ENCODE data around the gene SOBP. TPM values are rescaled to one million over a fixed set of nuclear protein-coding genes. Genes with fewer than 3 reads are reported as not detected.

Gene SOBP
- total RNA-seq, 2 donors from 2014 or later, result 1.5 to 1.9 TPM

- H3K36me3 ChIP-seq (ENCODE audit: control insufficient read depth, insufficient read depth, low read length), result no peaks in the 10 kb centered on the region
- Mint-ChIP-seq H3K4me1 (peaks cover 13% of the 10 kb centered on the region), H3K36me3 (ENCODE audit: low read depth) (no peaks in the 10 kb centered on the region), H3K9me3 (no peaks in the 10 kb centered on the region), H3K27ac (no peak overlapping the region), H3K4me3 (no peak overlapping the region), H3K27me3 (ENCODE audit: insufficient read depth) (no peaks in the 10 kb centered on the region)
- DNase-seq, result no peak
- no peak overlapping the region for H3K9ac ChIP-seq (ENCODE audit: extremely low read depth, low read length, poor library complexity, severe bottlenecking)
- no peaks in the 10 kb centered on the region for H3K4me1 ChIP-seq (ENCODE audit: control insufficient read depth, insufficient read depth, low read length)
- H3K27ac ChIP-seq (ENCODE audit: low read depth, low read length), result no peak overlapping the region
- no peak overlapping the region for H3K4me3 ChIP-seq (ENCODE audit: low read length)
- 89 to 91% methylated on average over 2 to 6 of the region's 6 CpGs for WGBS, 2 experiments (ENCODE audit: insufficient coverage in 1 of 2, insufficient read length in 1 of 2)
- no peaks in the 10 kb centered on the region for H3K27me3 ChIP-seq (ENCODE audit: control insufficient read depth, insufficient read depth, low read length, poor library complexity, severe bottlenecking)
- TF ChIP-seq CTCF (conservative IDR thresholded peaks at IDR 0.05), result no peak
- H3K9me3 ChIP-seq (ENCODE audit: control insufficient read depth, low read length), result no peaks in the 10 kb centered on the region
Measured at GRCh38 chr6:107532706-107533105, 42.8 kb downstream of the SOBP start.

GRCh38 chr6:107533415-107534059, 43.6 kb downstream of the SOBP start:
- TF ChIP-seq CTCF (conservative IDR thresholded peaks at IDR 0.05), result no peak
- no peaks in the 10 kb centered on the region for H3K9me3 Mint-ChIP-seq
- H3K27me3 Mint-ChIP-seq (ENCODE audit: insufficient read depth), result no peaks in the 10 kb centered on the region
- Histone ChIP-seq H3K27ac (ENCODE audit: low read depth, low read length) (no peak overlapping the region), H3K9me3 (ENCODE audit: control insufficient read depth, low read length) (no peaks in the 10 kb centered on the region), H3K27me3 (ENCODE audit: control insufficient read depth, insufficient read depth, low read length, poor library complexity, severe bottlenecking) (no peaks in the 10 kb centered on the region), H3K4me1 (ENCODE audit: control insufficient read depth, insufficient read depth, low read length) (no peaks in the 10 kb centered on the region), H3K9ac (ENCODE audit: extremely low read depth, low read length, poor library complexity, severe bottlenecking) (no peak overlapping the region), H3K36me3 (ENCODE audit: control insufficient read depth, insufficient read depth, low read length) (no peaks in the 10 kb centered on the region), H3K4me3 (ENCODE audit: low read length) (no peak overlapping the region)
- H3K4me3 Mint-ChIP-seq, result no peak overlapping the region
- WGBS, 2 experiments (ENCODE audit: insufficient coverage in 1 of 2, insufficient read length in 1 of 2), result 84 to 90% methylated on average over 5 to 11 of the region's 11 CpGs
- no peaks in the 10 kb centered on the region for H3K36me3 Mint-ChIP-seq (ENCODE audit: low read depth)
- DNase-seq, result peak; percentile 54
- H3K27ac Mint-ChIP-seq, result no peak overlapping the region
- peaks cover 13% of the 10 kb centered on the region for H3K4me1 Mint-ChIP-seq

- Histone ChIP-seq H3K9ac (ENCODE audit: extremely low read depth, low read length, poor library complexity, severe bottlenecking) (no peak overlapping the region), H3K27ac (ENCODE audit: low read depth, low read length) (peak overlapping the region; percentile 64), H3K27me3 (ENCODE audit: control insufficient read depth, insufficient read depth, low read length, poor library complexity, severe bottlenecking) (no peaks in the 10 kb centered on the region), H3K9me3 (ENCODE audit: control insufficient read depth, low read length) (no peaks in the 10 kb centered on the region), H3K36me3 (ENCODE audit: control insufficient read depth, insufficient read depth, low read length) (no peaks in the 10 kb centered on the region), H3K4me1 (ENCODE audit: control insufficient read depth, insufficient read depth, low read length) (no peaks in the 10 kb centered on the region), H3K4me3 (ENCODE audit: low read length) (no peak overlapping the region)
- Mint-ChIP-seq H3K27ac (no peak overlapping the region), H3K4me3 (no peak overlapping the region), H3K9me3 (no peaks in the 10 kb centered on the region), H3K4me1 (peaks cover 13% of the 10 kb centered on the region), H3K27me3 (ENCODE audit: insufficient read depth) (no peaks in the 10 kb centered on the region), H3K36me3 (ENCODE audit: low read depth) (no peaks in the 10 kb centered on the region)
- TF ChIP-seq CTCF (conservative IDR thresholded peaks at IDR 0.05), result no peak
- WGBS, 2 experiments (ENCODE audit: insufficient coverage in 1 of 2, insufficient read length in 1 of 2), result 37% methylated on average over 5 of the region's 5 CpGs; no CpG with 5 or more reads in 1 of the 2 experiments
- peak; percentile 55 for DNase-seq
Measured at GRCh38 chr6:107534571-107535141, 44.7 kb downstream of the SOBP start.

Data from endodermal cell (in vitro differentiated cells).